Tibial nerve (tissue), 4 donors: Measurements from ENCODE around the gene HNRNPR. TPM values are rescaled to one million over a fixed set of nuclear protein-coding genes. Genes with fewer than 3 reads are reported as not detected.

Source experiments
- DNase-seq, 2 donors: peaks; one replicate each; pipeline ENCODE4 v3.0.0-alpha.2; 2019; ENCODE audit warnings: low spot score in 2 of 2
- H3K27ac ChIP-seq, 4 donors: fragments of 200-600 bp; sonication (generic) in 3 of 4; one replicate each; pipeline ENCODE4 v1.5.1; 2017 to 2019; ENCODE audit warnings: mild to moderate bottlenecking in 1 of 4
- H3K27me3 ChIP-seq, 2 donors: fragments of 200-600 bp; sonication (generic) in 1 of 2; one replicate each; pipeline versions ENCODE4 v1.5.1 to v1.6.0; 2017 to 2019
- H3K36me3 ChIP-seq, 3 donors: fragments of 200-600 bp; sonication (generic); one replicate each; pipeline ENCODE4 v1.5.1; 2018 to 2019
- H3K4me1 ChIP-seq, 4 donors: fragments of 200-600 bp; sonication (generic) in 3 of 4; one replicate each; pipeline ENCODE4 v1.5.1; 2017 to 2019
- H3K4me3 ChIP-seq, 4 donors: fragments of 200-600 bp; sonication (generic) in 3 of 4; one replicate each; pipeline ENCODE4 v1.5.1; 2017 to 2019; ENCODE audit warnings: mild to moderate bottlenecking in 1 of 4, moderate library complexity in 1 of 4
- H3K9me3 ChIP-seq, 4 donors: fragments of 200-600 bp; sonication (generic) in 3 of 4; one replicate each; pipeline ENCODE4 v1.5.1; 2017 to 2019
- EP300 ChIP-seq, 2 donors: sonication (generic); formaldehyde crosslinking; IDR thresholded peaks; one replicate each; pipeline ENCODE4 v1.6.1; 2017; ENCODE audit warnings: antibody characterized with exemption in 2 of 2, mild to moderate bottlenecking in 1 of 2
- POLR2A ChIP-seq, 2 donors: fragments of 450-650 bp; IDR thresholded peaks; one replicate each; pipeline ENCODE4 v1.6.1; 2017; ENCODE audit warnings: antibody characterized with exemption in 2 of 2, mild to moderate bottlenecking in 2 of 2, moderate library complexity in 2 of 2
- WGBS, 2 donors: methylation state at CpG; one replicate each; pipeline ENCODE4 v1.1.5; 2018; 5-methylcytosine and 5-hydroxymethylcytosine counted together
- total RNA-seq, 4 donors: library from RNA; depleted of rRNA; stranded (reverse); fragments of >200 nt; gene quantifications; one replicate each; pipeline ENCODE4 v1.1.0, GENCODE V29; 2016
- TF ChIP-seq, protein P1 (sequence below), 5 experiments: fragments of 200-600 bp in 3 of 5; fragments of 450-650 bp in 2 of 5; sonication (generic) in 3 of 5; IDR thresholded peaks; one replicate each; pipeline ENCODE4 v1.5.1; 2016 to 2019; ENCODE audit warnings: antibody characterized with exemption in 5 of 5, mild to moderate bottlenecking in 3 of 5, moderate library complexity in 2 of 5

HNRNPR gene
- total RNA-seq, 4 donors from 2014 or later = 63.6 to 79.8 (median 74.1) TPM

GRCh38 chr1:23286401-23286800, 57.7 kb downstream of the HNRNPR start:
- no peak overlapping the region for H3K4me3 ChIP-seq
- H3K27ac ChIP-seq = no peak overlapping the region
- no peak for DNase-seq
- H3K36me3 ChIP-seq = peaks cover 0 to 50% (median 0%) of the 10 kb centered on the region in 3 donors
- H3K27me3 ChIP-seq = no peaks in the 10 kb centered on the region
- H3K9me3 ChIP-seq = no peaks in the 10 kb centered on the region
- peaks cover 0 to 4% (median 0%) of the 10 kb centered on the region in 4 donors for H3K4me1 ChIP-seq
- 90 to 91% methylated on average over 1 of the region's 1 CpG for WGBS, 2 donors
- TF ChIP-seq, protein P1, sequence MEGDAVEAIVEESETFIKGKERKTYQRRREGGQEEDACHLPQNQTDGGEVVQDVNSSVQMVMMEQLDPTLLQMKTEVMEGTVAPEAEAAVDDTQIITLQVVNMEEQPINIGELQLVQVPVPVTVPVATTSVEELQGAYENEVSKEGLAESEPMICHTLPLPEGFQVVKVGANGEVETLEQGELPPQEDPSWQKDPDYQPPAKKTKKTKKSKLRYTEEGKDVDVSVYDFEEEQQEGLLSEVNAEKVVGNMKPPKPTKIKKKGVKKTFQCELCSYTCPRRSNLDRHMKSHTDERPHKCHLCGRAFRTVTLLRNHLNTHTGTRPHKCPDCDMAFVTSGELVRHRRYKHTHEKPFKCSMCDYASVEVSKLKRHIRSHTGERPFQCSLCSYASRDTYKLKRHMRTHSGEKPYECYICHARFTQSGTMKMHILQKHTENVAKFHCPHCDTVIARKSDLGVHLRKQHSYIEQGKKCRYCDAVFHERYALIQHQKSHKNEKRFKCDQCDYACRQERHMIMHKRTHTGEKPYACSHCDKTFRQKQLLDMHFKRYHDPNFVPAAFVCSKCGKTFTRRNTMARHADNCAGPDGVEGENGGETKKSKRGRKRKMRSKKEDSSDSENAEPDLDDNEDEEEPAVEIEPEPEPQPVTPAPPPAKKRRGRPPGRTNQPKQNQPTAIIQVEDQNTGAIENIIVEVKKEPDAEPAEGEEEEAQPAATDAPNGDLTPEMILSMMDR (IDR thresholded peaks at IDR 0.05) = no peak
- no peak for TF ChIP-seq EP300 (IDR thresholded peaks at IDR 0.05)
- no peak for TF ChIP-seq POLR2A (IDR thresholded peaks at IDR 0.05)

DNA sequence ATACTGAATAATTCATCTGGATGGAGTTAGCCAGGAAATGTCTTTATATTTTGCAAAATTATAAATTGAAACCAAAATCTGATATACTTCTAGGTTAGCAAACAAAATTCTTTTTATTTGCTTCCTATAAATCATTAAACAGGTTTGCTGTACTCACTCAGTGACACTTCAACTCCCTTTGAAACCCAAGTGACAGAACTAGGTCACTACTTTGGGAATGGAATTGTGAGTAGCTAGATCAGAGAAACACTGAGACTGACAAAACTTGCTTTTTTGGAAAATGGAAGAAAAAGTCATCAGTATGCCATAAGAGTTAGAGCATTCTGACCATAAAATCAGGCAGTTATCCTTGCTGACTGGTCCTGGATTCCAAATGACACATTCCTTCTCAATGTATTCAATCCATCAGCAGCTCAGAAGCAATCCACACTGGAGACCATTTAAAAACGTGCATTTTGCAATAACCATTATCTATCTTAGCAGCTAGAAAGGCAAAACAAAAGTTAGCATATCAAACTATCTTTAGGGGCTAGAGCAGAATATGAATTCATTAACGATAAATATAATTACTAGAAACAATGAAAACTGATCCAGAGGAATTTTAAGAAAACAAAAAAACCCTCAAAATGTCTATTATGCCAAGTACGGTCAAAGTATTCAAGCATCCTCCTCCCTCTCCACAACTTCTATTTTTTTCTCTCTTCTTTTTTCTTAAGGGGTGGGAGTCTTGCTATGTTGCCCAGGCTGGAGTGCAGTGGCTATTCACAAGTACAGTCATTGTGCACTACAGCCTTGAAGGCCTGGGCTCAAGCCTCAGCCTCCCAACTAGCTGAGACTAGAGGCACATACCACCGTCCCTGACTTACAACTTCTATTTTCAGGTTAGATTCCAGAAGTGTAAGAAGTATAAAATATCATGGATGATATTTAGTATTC, 60.1 kb downstream of the HNRNPR start:
- no peak for DNase-seq
- no peaks in the 10 kb centered on the region for H3K9me3 ChIP-seq
- no peak overlapping the region for H3K4me3 ChIP-seq
- no peaks in the 10 kb centered on the region for H3K27me3 ChIP-seq
- peaks cover 0 to 4% (median 0%) of the 10 kb centered on the region in 4 donors for H3K4me1 ChIP-seq
- peak overlapping the region in 1 of 4 donors; percentile 8 for H3K27ac ChIP-seq
- 80 to 86% methylated on average over 4 of the region's 4 CpGs for WGBS, 2 donors
- no peak for TF ChIP-seq POLR2A (IDR thresholded peaks at IDR 0.05)
- peaks cover 0 to 60% (median 0%) of the 10 kb centered on the region in 3 donors for H3K36me3 ChIP-seq

- Histone ChIP-seq H3K4me1 (peaks cover 0 to 4% (median 0%) of the 10 kb centered on the region in 4 donors), H3K36me3 (peaks cover 0 to 60% (median 0%) of the 10 kb centered on the region in 3 donors), H3K4me3 (no peak overlapping the region), H3K27me3 (no peaks in the 10 kb centered on the region), H3K27ac (peak overlapping the region in 1 of 4 donors; percentile 6), H3K9me3 (no peaks in the 10 kb centered on the region)
- WGBS, 2 donors = 62 to 65% methylated on average over 5 of the region's 5 CpGs
- no peak for DNase-seq
- TF ChIP-seq POLR2A (IDR thresholded peaks at IDR 0.05) (no peak), EP300 (IDR thresholded peaks at IDR 0.05) (no peak)
- TF ChIP-seq, protein P1 (IDR thresholded peaks at IDR 0.05) = no peak
Observed at GRCh38 chr1:23282957-23283356, 61.1 kb downstream of the HNRNPR start.

- Histone ChIP-seq H3K4me3 (no peak overlapping the region), H3K9me3 (no peaks in the 10 kb centered on the region), H3K27ac (no peak overlapping the region), H3K4me1 (peaks cover 0 to 4% (median 0%) of the 10 kb centered on the region in 4 donors), H3K27me3 (peaks cover 0 to 4% of the 10 kb centered on the region in 2 donors), H3K36me3 (peaks cover 0 to 33% (median 0%) of the 10 kb centered on the region in 3 donors)
- 81 to 84% methylated on average over 2 of the region's 2 CpGs for WGBS, 2 donors
- TF ChIP-seq, protein P1 (IDR thresholded peaks at IDR 0.05) = no peak
- no peak for TF ChIP-seq EP300 (IDR thresholded peaks at IDR 0.05)
- TF ChIP-seq POLR2A (IDR thresholded peaks at IDR 0.05) = no peak
- DNase-seq = no peak
Observed at GRCh38 chr1:23278717-23279116, 65.4 kb downstream of the HNRNPR start.

DNA sequence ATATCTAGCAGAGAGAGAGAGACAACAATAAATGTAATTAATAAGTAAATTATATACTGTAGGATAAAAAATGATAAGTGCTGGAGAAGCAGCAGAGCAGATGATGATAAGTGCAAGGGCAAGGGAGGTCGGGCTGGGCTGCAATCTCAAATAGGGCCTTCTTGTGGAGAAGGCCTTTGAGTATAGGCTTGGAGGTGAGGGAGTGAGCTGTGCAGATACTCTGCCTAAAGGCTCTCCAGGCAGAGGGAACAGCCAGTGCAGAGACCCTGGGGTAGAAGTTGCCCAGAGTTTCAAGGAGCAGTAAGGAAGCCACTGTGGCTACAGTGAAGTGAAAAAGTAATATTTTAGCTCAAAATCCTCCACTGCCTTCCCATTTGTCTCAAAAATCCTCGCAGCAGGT, 67.6 kb downstream of the HNRNPR start:
- Histone ChIP-seq H3K27ac (no peak overlapping the region), H3K9me3 (no peaks in the 10 kb centered on the region), H3K27me3 (peaks cover 0 to 13% of the 10 kb centered on the region in 2 donors), H3K4me3 (no peak overlapping the region), H3K36me3 (peaks cover 0 to 12% (median 0%) of the 10 kb centered on the region in 3 donors), H3K4me1 (no peaks in the 10 kb centered on the region)
- 86 to 87% methylated on average over 2 of the region's 2 CpGs for WGBS, 2 donors
- TF ChIP-seq, protein P1 (IDR thresholded peaks at IDR 0.05) = no peak
- TF ChIP-seq POLR2A (IDR thresholded peaks at IDR 0.05) (no peak), EP300 (IDR thresholded peaks at IDR 0.05) (no peak)
- DNase-seq = no peak
